AG04449 (cell line): ENCODE results near the gene DCAF15.

Source experiments
- CTCF ChIA-PET: fragments of 350-600 bp; formaldehyde crosslinking; extraction: SDS; loops from one replicate; lab custom pipeline; 2021; ENCODE audit warnings: antibody characterized with exemption; lab: Yijun Ruan, JAX
- POLR2A ChIA-PET: fragments of 400-600, 350-600 bp; formaldehyde crosslinking; extraction: SDS; loops from one replicate; lab custom pipeline; 2020; ENCODE audit warnings: antibody characterized with exemption, inconsistent platforms; lab: Yijun Ruan, JAX
- DNase-seq: peaks from one replicate; pipeline ENCODE4 v3.0.0-alpha.2; 2010; ENCODE audit warnings: low read depth, low spot score
- H3K4me3 ChIP-seq: 2 replicates; pipeline ENCODE4 v1.5.1; 2011; ENCODE audit warnings: low read depth, mild to moderate bottlenecking, control low read depth, low read length
- TF ChIP-seq, protein P1 (sequence below): IDR thresholded peaks from one replicate; pipeline ENCODE4 v1.5.1; 2011; ENCODE audit warnings: mild to moderate bottlenecking, moderate library complexity, low read length, control low read depth, inconsistent platforms; ENCODE audit not compliant: insufficient read depth; ENCODE audit errors: missing control alignments

DCAF15 gene

DNA sequence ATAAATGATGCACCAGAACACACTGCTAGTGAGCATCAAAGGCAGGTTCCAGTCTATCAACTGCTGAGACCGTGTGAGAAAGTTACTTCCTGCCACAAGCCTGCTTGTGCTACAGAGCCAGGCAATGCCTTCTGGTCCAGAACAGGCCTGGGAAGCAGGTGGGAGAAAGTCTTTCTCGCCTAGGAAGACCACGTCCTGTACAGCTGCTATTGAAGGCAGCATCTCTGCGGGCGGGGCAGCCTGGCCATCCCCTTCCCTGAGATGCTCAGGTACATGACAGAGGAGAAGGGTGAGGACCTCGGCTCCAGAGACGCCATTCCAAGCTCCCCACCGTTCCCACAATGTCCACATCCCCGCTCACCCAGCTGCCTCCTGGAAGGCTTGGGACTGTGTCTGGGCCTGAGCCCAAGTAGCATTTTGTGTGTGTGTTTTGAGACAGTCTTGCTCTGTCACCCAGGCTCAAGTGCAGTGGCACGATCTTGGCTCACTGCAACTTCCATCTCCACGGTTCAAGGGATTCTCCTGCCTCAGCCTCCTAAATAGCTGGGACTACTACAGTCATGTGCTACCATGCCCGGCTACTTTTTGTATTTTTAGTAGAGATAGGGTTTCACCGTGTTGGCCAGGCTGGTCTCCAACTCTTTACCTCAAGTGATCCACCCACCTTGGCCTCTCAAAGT lies 50.4 kb downstream of the DCAF15 start:
- H3K4me3 ChIP-seq = no peak overlapping the region
- ChIA-PET POLR2A (interaction anchor here (0.7 kb wide), 1 partner anchor 64 kb away, joined by 4 read pairs; the partner anchor contains the start of gene PODNL1), CTCF (interaction anchor here (1.7 to 2.1 kb wide), 2 partner anchors 10 to 16 kb away, joined by 5 to 7 read pairs; no protein-coding TSS in a partner anchor)
- TF ChIP-seq, protein P1, sequence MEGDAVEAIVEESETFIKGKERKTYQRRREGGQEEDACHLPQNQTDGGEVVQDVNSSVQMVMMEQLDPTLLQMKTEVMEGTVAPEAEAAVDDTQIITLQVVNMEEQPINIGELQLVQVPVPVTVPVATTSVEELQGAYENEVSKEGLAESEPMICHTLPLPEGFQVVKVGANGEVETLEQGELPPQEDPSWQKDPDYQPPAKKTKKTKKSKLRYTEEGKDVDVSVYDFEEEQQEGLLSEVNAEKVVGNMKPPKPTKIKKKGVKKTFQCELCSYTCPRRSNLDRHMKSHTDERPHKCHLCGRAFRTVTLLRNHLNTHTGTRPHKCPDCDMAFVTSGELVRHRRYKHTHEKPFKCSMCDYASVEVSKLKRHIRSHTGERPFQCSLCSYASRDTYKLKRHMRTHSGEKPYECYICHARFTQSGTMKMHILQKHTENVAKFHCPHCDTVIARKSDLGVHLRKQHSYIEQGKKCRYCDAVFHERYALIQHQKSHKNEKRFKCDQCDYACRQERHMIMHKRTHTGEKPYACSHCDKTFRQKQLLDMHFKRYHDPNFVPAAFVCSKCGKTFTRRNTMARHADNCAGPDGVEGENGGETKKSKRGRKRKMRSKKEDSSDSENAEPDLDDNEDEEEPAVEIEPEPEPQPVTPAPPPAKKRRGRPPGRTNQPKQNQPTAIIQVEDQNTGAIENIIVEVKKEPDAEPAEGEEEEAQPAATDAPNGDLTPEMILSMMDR = no peak
- DNase-seq = no peak

DNA sequence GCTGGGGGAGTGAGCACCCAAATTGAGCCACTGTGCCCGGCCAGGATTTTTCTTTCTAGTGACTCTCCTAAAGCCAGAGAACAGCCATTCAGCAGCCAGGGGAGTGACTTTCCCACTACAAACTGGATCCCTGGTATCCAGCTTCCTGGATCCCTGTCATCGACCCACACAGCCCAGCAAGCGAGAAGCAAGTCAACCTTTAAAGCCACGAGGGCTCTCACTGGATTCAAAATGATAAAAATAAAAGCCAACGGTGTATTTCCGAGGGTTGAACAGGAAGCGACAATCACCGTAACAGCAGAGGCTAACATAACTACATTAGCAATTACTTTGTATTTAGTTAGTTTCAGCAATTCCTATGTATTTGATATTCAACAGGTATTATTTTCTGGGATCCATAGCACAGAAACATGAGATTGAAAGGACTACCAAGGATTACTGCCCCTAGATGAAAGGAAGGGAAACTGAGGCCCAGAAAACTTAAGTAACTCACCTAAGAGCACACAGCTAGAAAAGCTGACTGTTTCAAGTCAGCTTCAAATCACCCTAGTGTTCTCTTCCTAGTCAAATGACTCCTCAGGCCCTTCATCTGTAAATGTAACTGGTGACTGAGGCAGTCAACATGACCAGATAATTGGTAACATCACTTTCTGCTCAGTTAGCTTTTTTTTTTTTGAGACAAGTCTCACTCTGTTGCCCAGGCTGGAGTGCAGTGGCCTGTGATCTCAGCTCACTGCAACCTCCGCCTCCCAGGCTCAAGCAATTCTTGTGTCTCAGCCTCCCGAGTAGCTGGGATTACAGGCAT lies 51.1 kb downstream of the DCAF15 start:
- H3K4me3 ChIP-seq = no peak overlapping the region
- POLR2A ChIA-PET = interaction anchor here (0.7 kb wide), 1 partner anchor 65 kb away, joined by 4 read pairs; the partner anchor contains the start of gene PODNL1
- TF ChIP-seq, protein P1 = no peak
- CTCF ChIA-PET = interaction anchor here (0.6 to 2.1 kb wide), 5 partner anchors 8 to 133 kb away, joined by 3 to 7 read pairs (median 5); partner anchors contain the start of genes ASF1B and IL27RA
- no peak for DNase-seq

- CTCF ChIA-PET = interaction anchor here (1.6 kb wide), 1 partner anchor 27 kb away, joined by 5 read pairs; the partner anchor contains the start of gene IL27RA
- POLR2A ChIA-PET = no interaction called here
- H3K4me3 ChIP-seq = no peak overlapping the region
Observed at GRCh38 chr19:14004619-14005348, 52.5 kb downstream of the DCAF15 start.

DNA sequence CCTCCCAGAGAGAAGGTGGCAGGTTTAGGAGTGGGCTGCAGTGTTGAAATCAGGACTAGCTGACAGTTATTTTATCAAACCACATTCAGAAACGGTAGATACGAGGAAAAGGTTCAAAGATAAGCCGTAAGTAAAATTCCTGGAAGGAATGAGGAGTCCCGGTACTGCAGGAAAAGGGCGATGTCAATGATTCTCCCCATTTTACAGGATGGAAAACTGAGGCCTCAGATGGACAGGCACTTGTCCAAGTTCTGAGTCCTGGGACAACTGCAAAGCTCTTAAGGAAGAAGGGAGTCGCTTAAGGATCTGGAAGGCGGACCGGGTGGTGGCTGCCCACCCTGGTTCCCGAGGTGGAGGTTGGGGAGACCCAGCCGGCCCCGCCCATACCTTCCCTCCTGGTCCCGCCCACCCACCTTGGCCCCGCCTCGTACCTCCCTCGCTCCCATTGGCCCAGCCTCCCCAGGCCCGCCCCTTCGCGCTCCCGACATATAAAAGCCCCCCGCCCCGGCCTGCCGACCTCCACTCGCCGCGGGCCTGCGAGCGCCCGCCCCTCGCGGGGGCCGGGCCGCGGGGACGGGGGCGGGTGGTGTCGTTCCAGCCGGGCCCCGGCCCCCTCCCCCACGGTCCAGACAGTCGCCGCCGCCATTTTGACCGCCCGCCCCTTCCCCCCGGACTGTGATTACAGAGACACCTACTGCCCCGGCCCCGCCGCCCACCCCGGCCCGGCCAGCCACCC lies 53.2 kb downstream of the DCAF15 start:
- DNase-seq = no peak
- ChIA-PET POLR2A (interaction anchor here (0.6 to 1.1 kb wide), 3 partner anchors 8 to 131 kb away, joined by 3 to 4 read pairs (median 4); partner anchors contain the start of gene DCAF15), CTCF (interaction anchor here (0.7 to 1.4 kb wide), 3 partner anchors 26 to 123 kb away, joined by 3 to 5 read pairs (median 3); partner anchors contain the start of gene IL27RA)
- peak overlapping the region; percentile 71 for H3K4me3 ChIP-seq
- TF ChIP-seq, protein P1 = no peak

More at GRCh38 chr19:14004619-14005348, 52.5 kb downstream of the DCAF15 start:
- no peak for DNase-seq
- TF ChIP-seq, protein P1 = no peak

GRCh38 chr19:14006085-14006765 lies 53.9 kb downstream of the DCAF15 start, which contains the start of gene RFX1:
TSS of gene RFX1 (minus strand) at chr19:14006320. CDS start at chr19:13993843, 12,477 bp downstream.
- POLR2A ChIA-PET = interaction anchor here (0.6 to 1.1 kb wide), 4 partner anchors 9 to 131 kb away, joined by 3 to 4 read pairs (median 4); partner anchors contain the start of genes DCAF15 and IL27RA
- CTCF ChIA-PET = interaction anchor here (0.7 to 1.4 kb wide), 3 partner anchors 26 to 123 kb away, joined by 3 to 5 read pairs (median 3); partner anchors contain the start of gene IL27RA
- TF ChIP-seq, protein P1 = no peak
- DNase-seq = peak; percentile 100
- peak within 1 kb of the TSS; percentile 78 for H3K4me3 ChIP-seq
